Endometrial microvascular endothelial cells (primary cell): ENCODE data around the gene ACADL. TPM values are rescaled to one million over a fixed set of nuclear protein-coding genes. Genes with fewer than 3 reads are reported as not detected.
"Not testable (repeated sequence)": the region's sequence is repeated elsewhere in the genome, so short reads cannot be mapped to it uniquely, and the experiment has no call there.

Source experiments
- in situ Hi-C: cut with HindIII; loops from 2 replicates; pipeline ENCODE4 v1.10.0; 2017; ENCODE audit warnings: low sequenced_read_pairs, low pct_unique_long_range_greater_than_20kb; ENCODE audit errors: inconsistent ontology term
- total RNA-seq: library from RNA; depleted of rRNA; stranded (reverse); fragments of >200 nt; gene quantifications from one replicate; pipeline ENCODE4 v1.2.3, GENCODE V29; 2015; ENCODE audit errors: inconsistent ontology term

ACADL gene
- total RNA-seq, 1 donor from 2014 or later, result not detected

GRCh38 chr2:210177115-210177514 lies 48.1 kb downstream of the ACADL start:
- in situ Hi-C loops, result not testable (repeated sequence)

GRCh38 chr2:210174086-210174485 lies 51.2 kb downstream of the ACADL start:
- in situ Hi-C loops, result no loop called here

DNA sequence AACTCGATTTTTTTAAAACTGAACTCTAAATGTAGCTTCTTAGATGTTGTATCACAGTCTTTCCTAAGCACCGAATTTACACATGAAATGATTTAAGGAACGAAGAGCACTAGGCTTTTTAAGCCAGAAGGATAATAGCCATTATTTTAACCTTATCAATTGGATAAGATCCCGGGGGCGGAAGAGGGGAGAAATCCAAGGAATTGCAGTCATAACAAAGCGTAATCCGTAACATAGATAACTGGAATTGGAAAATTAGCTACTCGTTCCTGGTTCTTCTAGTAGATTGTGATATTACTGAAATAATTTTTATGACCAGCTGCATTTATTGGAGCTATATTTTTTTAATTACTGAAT lies 53.0 kb downstream of the ACADL start:
- in situ Hi-C loops, result no loop called here

- in situ Hi-C loops, result no loop called here
These were observed 53.7 kb downstream of the ACADL start, which contains the start of gene KANSL1L for GRCh38 chr2:210171309-210172218. Gene KANSL1L, minus strand, starts transcription at chr2:210171409. Its CDS starts 16,827 bp downstream, at chr2:210154582.

- in situ Hi-C loops, result no loop called here
These were observed 54.6 kb downstream of the ACADL start for GRCh38 chr2:210170446-210171303.

GRCh38 chr2:210170196-210170445 lies 55.1 kb downstream of the ACADL start:
- in situ Hi-C loops, result no loop called here

- in situ Hi-C loops, result no loop called here
These were observed 55.6 kb downstream of the ACADL start for GRCh38 chr2:210169516-210170195.

GRCh38 chr2:210167227-210167626 lies 58.0 kb downstream of the ACADL start:
- in situ Hi-C loops, result no loop called here

- in situ Hi-C loops, result no loop called here
These were observed 62.7 kb downstream of the ACADL start for GRCh38 chr2:210162466-210163124.

GRCh38 chr2:210159059-210159458 lies 66.2 kb downstream of the ACADL start:
- in situ Hi-C loops, result no loop called here

DNA sequence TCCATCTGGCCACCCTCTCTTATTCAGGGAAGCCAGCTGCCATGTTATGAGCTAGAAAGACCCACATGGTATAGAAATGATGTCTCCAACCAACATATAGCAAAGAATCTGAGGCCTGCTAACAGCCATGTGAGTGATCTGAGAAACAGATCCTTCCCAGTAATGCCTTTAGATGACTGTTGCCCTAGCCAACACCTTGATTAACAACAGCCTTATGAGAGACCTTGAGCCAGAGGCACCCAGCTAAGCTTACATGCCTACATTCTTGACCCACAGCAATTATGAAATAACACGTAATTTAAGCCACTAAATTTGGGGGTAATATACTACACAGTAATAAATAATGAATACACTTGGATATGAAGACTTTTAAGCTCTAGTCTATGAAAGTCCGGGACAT lies 67.0 kb downstream of the ACADL start:
- in situ Hi-C loops, result no loop called here

DNA sequence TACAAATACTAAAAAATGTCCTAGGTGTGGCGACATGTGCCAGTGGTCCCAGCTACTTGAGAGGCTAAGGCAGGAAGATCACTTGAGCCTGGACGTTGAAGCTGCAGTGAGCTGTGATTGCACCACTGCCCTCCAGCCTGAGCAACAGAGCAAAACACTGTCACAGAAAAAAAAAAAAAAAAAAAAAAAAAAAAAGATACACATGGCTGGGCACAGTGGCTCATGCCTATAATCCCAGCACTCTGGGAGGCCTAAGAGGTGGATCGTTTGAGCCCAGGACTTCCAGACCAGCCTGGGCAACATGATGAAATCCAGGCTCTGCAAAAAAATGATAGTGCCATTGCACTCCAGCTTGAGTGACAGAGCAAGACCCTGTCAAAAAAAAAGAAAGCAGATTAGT lies 67.7 kb downstream of the ACADL start:
- in situ Hi-C loops, result no loop called here

DNA sequence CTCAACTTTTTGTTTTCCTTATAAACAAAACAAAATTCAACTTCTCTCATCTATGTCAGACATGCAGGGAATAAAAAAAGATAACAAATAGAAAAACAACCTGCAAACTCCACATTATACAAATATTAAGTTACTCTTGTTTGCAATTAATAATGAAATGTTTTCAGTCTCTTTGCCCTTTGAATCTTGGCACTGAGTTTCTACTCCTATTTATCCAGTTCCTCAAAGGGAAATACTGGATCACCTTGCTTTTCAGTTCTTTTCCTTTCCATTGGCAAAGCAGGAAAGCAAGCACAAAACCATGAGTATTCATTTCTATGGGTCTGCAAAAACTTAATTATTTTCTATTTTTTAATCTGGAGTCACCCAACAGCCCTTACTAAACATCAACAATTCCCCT lies 77.6 kb downstream of the ACADL start:
- in situ Hi-C loops, result no loop called here

Other genes starting within 250 kb of the ACADL start
- gene RPE, start 222.8 kb downstream of the ACADL start, total RNA-seq, result 323 TPM
- gene KANSL1L, start 54.0 kb downstream of the ACADL start, total RNA-seq, result 10.3 TPM
- gene MYL1, start 89.7 kb upstream of the ACADL start, total RNA-seq, result not detected